Trophoblast cell (in vitro differentiated cells and primary cell): ENCODE measurements around the gene DNAH10.

Experiments used
- DNase-seq, 2 donors: peaks; one replicate each; pipeline ENCODE4 v3.0.0-alpha.2; 2016
- H2AFZ ChIP-seq: 2 replicates; pipeline ENCODE4 v1.6.1; 2013; ENCODE audit warnings: low read length, moderate library complexity, mild to moderate bottlenecking; ENCODE audit not compliant: insufficient read depth, poor library complexity
- H2AK5ac ChIP-seq: 2 replicates; pipeline ENCODE4 v1.6.1; 2013; ENCODE audit warnings: mild to moderate bottlenecking, low read length
- H2BK120ac ChIP-seq: 2 replicates; pipeline ENCODE4 v1.6.1; 2013; ENCODE audit warnings: low read length, mild to moderate bottlenecking, moderate library complexity; ENCODE audit not compliant: insufficient read depth, poor library complexity
- H2BK12ac ChIP-seq: 2 replicates; pipeline ENCODE4 v1.6.1; 2013; ENCODE audit warnings: mild to moderate bottlenecking, low read length, moderate library complexity
- H2BK5ac ChIP-seq: 2 replicates; pipeline ENCODE4 v1.6.1; 2013; ENCODE audit warnings: low read length, low read depth, moderate library complexity, mild to moderate bottlenecking; ENCODE audit not compliant: poor library complexity
- H3K14ac ChIP-seq: 2 replicates; pipeline ENCODE4 v1.6.1; 2013; ENCODE audit warnings: mild to moderate bottlenecking, low read length
- H3K18ac ChIP-seq: 2 replicates; pipeline ENCODE4 v1.6.1; 2013; ENCODE audit warnings: mild to moderate bottlenecking, low read length
- H3K23ac ChIP-seq: 2 replicates; pipeline ENCODE4 v1.6.1; 2013; ENCODE audit warnings: low read length
- H3K27ac ChIP-seq: 2 replicates; pipeline ENCODE4 v1.5.1; 2013; ENCODE audit warnings: low read depth, mild to moderate bottlenecking, inconsistent platforms, low read length, moderate library complexity
- H3K27me3 ChIP-seq: 2 replicates; pipeline ENCODE4 v1.6.1; 2013; ENCODE audit warnings: inconsistent platforms, mild to moderate bottlenecking, low read length, moderate library complexity; ENCODE audit not compliant: insufficient read depth
- H3K36me3 ChIP-seq, 2 experiments: 1 replicate in 1 of 2; 2 replicates in 1 of 2; pipeline ENCODE4 v1.6.1; 2013; ENCODE audit warnings: low read length in 2 of 2, mild to moderate bottlenecking in 2 of 2, moderate library complexity in 1 of 2; ENCODE audit not compliant: insufficient read depth in 2 of 2, control insufficient read depth in 1 of 2
- H3K4ac ChIP-seq: 2 replicates; pipeline ENCODE4 v1.6.1; 2013; ENCODE audit warnings: low read depth, mild to moderate bottlenecking, low read length, moderate library complexity
- H3K4me1 ChIP-seq, 2 experiments: 1 replicate in 1 of 2; 2 replicates in 1 of 2; pipeline ENCODE4 v1.6.1; 2013; ENCODE audit warnings: low read length in 2 of 2, mild to moderate bottlenecking in 2 of 2, moderate library complexity in 1 of 2; ENCODE audit not compliant: insufficient read depth in 2 of 2, control insufficient read depth in 1 of 2
- H3K4me2 ChIP-seq: 2 replicates; pipeline ENCODE4 v1.6.1; 2013; ENCODE audit warnings: inconsistent platforms, mild to moderate bottlenecking, low read length, moderate library complexity
- H3K4me3 ChIP-seq: 2 replicates; pipeline ENCODE4 v1.5.1; 2013; ENCODE audit warnings: mild to moderate bottlenecking, low read depth, low read length, inconsistent platforms
- H3K79me1 ChIP-seq: one replicate; pipeline ENCODE4 v1.6.1; 2013; ENCODE audit warnings: low read length
- H3K79me2 ChIP-seq: 2 replicates; pipeline ENCODE4 v1.6.1; 2013; ENCODE audit warnings: low read length, mild to moderate bottlenecking; ENCODE audit not compliant: control insufficient read depth, insufficient read depth, poor library complexity
- H3K9ac ChIP-seq: 2 replicates; pipeline ENCODE4 v1.6.1; 2013; ENCODE audit warnings: mild to moderate bottlenecking, low read length
- H3K9me3 ChIP-seq: 2 replicates; pipeline ENCODE4 v1.6.1; 2013; ENCODE audit warnings: low read depth, mild to moderate bottlenecking, control low read depth, inconsistent platforms, low read length; ENCODE audit not compliant: insufficient read depth
- H4K12ac ChIP-seq: 2 replicates; pipeline ENCODE4 v1.6.1; 2013; ENCODE audit warnings: low read depth, mild to moderate bottlenecking, low read length, moderate library complexity
- H4K8ac ChIP-seq: 2 replicates; pipeline ENCODE4 v1.6.1; 2013; ENCODE audit warnings: low read depth, mild to moderate bottlenecking, low read length, moderate library complexity
- H4K91ac ChIP-seq: one replicate; pipeline ENCODE4 v1.6.1; 2013; ENCODE audit warnings: low read depth, mild to moderate bottlenecking, low read length, moderate library complexity
- WGBS: extraction: QIAGEN DNeasy Blood & Tissue Kit; methylation state at CpG from one replicate; pipeline ENCODE4 v1.1.7; 2013; ENCODE audit warnings: missing lambda C conversion rate; ENCODE audit not compliant: insufficient read length, insufficient coverage; ENCODE audit errors: extremely low coverage; 5-methylcytosine and 5-hydroxymethylcytosine counted together

DNAH10 gene

GRCh38 chr12:123815968-123816367 is 53.9 kb downstream of the DNAH10 start:
- no CpG with 5 or more reads among the region's 2 CpGs for WGBS
- H3K27me3 ChIP-seq = no peaks in the 10 kb centered on the region
- H4K91ac ChIP-seq = no peak overlapping the region
- no peaks in the 10 kb centered on the region for H3K4me1 ChIP-seq
- DNase-seq = no peak
- no peaks in the 10 kb centered on the region for H3K79me2 ChIP-seq
- H3K36me3 ChIP-seq = no peaks in the 10 kb centered on the region
- no peak overlapping the region for H3K23ac ChIP-seq
- H2BK12ac ChIP-seq = no peak overlapping the region
- H3K4ac ChIP-seq = no peak overlapping the region
- no peak overlapping the region for H3K4me3 ChIP-seq
- H2AFZ ChIP-seq = no peak overlapping the region
- H3K4me2 ChIP-seq = no peak overlapping the region
- H3K27ac ChIP-seq = no peak overlapping the region
- no peak overlapping the region for H2AK5ac ChIP-seq
- no peak overlapping the region for H3K9ac ChIP-seq
- H3K18ac ChIP-seq = no peak overlapping the region
- H4K8ac ChIP-seq = no peak overlapping the region
- no peak overlapping the region for H2BK5ac ChIP-seq
- no peak overlapping the region for H3K14ac ChIP-seq
- no peaks in the 10 kb centered on the region for H3K79me1 ChIP-seq
- no peak overlapping the region for H2BK120ac ChIP-seq
- peaks cover 7% of the 10 kb centered on the region for H3K9me3 ChIP-seq
- H4K12ac ChIP-seq = no peak overlapping the region

GRCh38 chr12:123816896-123817537 is 54.9 kb downstream of the DNAH10 start:
- no peak overlapping the region for H2AFZ ChIP-seq
- no peak overlapping the region for H3K27ac ChIP-seq
- H3K4me3 ChIP-seq = no peak overlapping the region
- no CpG with 5 or more reads among the region's 4 CpGs for WGBS
- no peak overlapping the region for H3K23ac ChIP-seq
- no peak for DNase-seq
- no peaks in the 10 kb centered on the region for H3K79me2 ChIP-seq
- no peak overlapping the region for H4K12ac ChIP-seq
- no peak overlapping the region for H4K8ac ChIP-seq
- H3K27me3 ChIP-seq = no peaks in the 10 kb centered on the region
- no peak overlapping the region for H2BK120ac ChIP-seq
- H3K14ac ChIP-seq = no peak overlapping the region
- H3K4ac ChIP-seq = no peak overlapping the region
- H2BK5ac ChIP-seq = no peak overlapping the region
- no peak overlapping the region for H3K4me2 ChIP-seq
- H2BK12ac ChIP-seq = no peak overlapping the region
- H3K4me1 ChIP-seq = no peaks in the 10 kb centered on the region
- no peak overlapping the region for H2AK5ac ChIP-seq
- H3K9me3 ChIP-seq = peaks cover 7% of the 10 kb centered on the region
- H3K79me1 ChIP-seq = no peaks in the 10 kb centered on the region
- H3K36me3 ChIP-seq = no peaks in the 10 kb centered on the region
- H3K9ac ChIP-seq = no peak overlapping the region
- H3K18ac ChIP-seq = no peak overlapping the region
- no peak overlapping the region for H4K91ac ChIP-seq

- no peak overlapping the region for H3K27ac ChIP-seq
- no peak overlapping the region for H3K4me3 ChIP-seq
- no peak overlapping the region for H2BK120ac ChIP-seq
- H2AFZ ChIP-seq = no peak overlapping the region
- no CpG with 5 or more reads among the region's 6 CpGs for WGBS
- H3K9me3 ChIP-seq = peaks cover 17% of the 10 kb centered on the region
- H3K79me1 ChIP-seq = no peaks in the 10 kb centered on the region
- no peak overlapping the region for H2BK12ac ChIP-seq
- peak overlapping the region; percentile 23 for H3K9ac ChIP-seq
- H3K4me1 ChIP-seq = no peaks in the 10 kb centered on the region
- no peaks in the 10 kb centered on the region for H3K36me3 ChIP-seq
- H3K27me3 ChIP-seq = peaks cover 3% of the 10 kb centered on the region
- no peak overlapping the region for H3K23ac ChIP-seq
- H3K18ac ChIP-seq = no peak overlapping the region
- H2BK5ac ChIP-seq = no peak overlapping the region
- no peaks in the 10 kb centered on the region for H3K79me2 ChIP-seq
- H2AK5ac ChIP-seq = no peak overlapping the region
- no peak overlapping the region for H3K4me2 ChIP-seq
- H4K12ac ChIP-seq = no peak overlapping the region
- H3K14ac ChIP-seq = no peak overlapping the region
- H4K91ac ChIP-seq = no peak overlapping the region
- no peak overlapping the region for H3K4ac ChIP-seq
- no peak overlapping the region for H4K8ac ChIP-seq
- DNase-seq = no peak
Measured at GRCh38 chr12:123822804-123823203, 60.7 kb downstream of the DNAH10 start.

- Histone ChIP-seq H3K79me1 (no peaks in the 10 kb centered on the region), H3K18ac (no peak overlapping the region), H3K23ac (no peak overlapping the region), H2BK12ac (no peak overlapping the region), H3K27me3 (peaks cover 3% of the 10 kb centered on the region), H3K14ac (no peak overlapping the region), H4K8ac (no peak overlapping the region), H3K27ac (no peak overlapping the region), H3K4me1 (no peaks in the 10 kb centered on the region), H3K9ac (no peak overlapping the region), H2BK5ac (no peak overlapping the region), H4K91ac (no peak overlapping the region), H3K4ac (no peak overlapping the region), H3K79me2 (no peaks in the 10 kb centered on the region), H2BK120ac (no peak overlapping the region), H3K9me3 (peaks cover 23% of the 10 kb centered on the region), H4K12ac (no peak overlapping the region), H3K36me3 (no peaks in the 10 kb centered on the region), H2AK5ac (no peak overlapping the region), H3K4me2 (no peak overlapping the region), H3K4me3 (no peak overlapping the region), H2AFZ (no peak overlapping the region)
- DNase-seq = no peak
- no CpG with 5 or more reads among the region's 3 CpGs for WGBS
Measured at GRCh38 chr12:123828120-123828519, 66.0 kb downstream of the DNAH10 start.
